Stimulated activated CD8-positive, alpha-beta memory T cell treated with anti-CD3 and anti-CD28 coated beads, Interleukin-15, amount 100 ng/mL, for 1 hour (primary cell): ENCODE results near the gene ASTN2.

Experiments
- DNase-seq: peaks from one replicate; pipeline ENCODE4 v3.0.0-alpha.2; 2020; ENCODE audit warnings: low read depth

ASTN2 gene

GRCh38 chr9:117413346-117414219, 1.3 kb downstream of the ASTN2 start:
- DNase-seq, result no peak

- DNase-seq, result no peak
Measured at GRCh38 chr9:117412841-117413240, 2.0 kb downstream of the ASTN2 start.

- DNase-seq, result no peak
Measured at GRCh38 chr9:117412006-117412715, 2.7 kb downstream of the ASTN2 start.

- no peak for DNase-seq
Measured at GRCh38 chr9:117411547-117411946, 3.3 kb downstream of the ASTN2 start.

- no peak for DNase-seq
Measured at GRCh38 chr9:117409321-117409720, 5.5 kb downstream of the ASTN2 start.

- no peak for DNase-seq
Measured at GRCh38 chr9:117407436-117408022, 7.3 kb downstream of the ASTN2 start.

GRCh38 chr9:117405950-117406705, 8.7 kb downstream of the ASTN2 start:
- no peak for DNase-seq

GRCh38 chr9:117403848-117404247, 11.0 kb downstream of the ASTN2 start:
- DNase-seq, result no peak

- no peak for DNase-seq
Measured at GRCh38 chr9:117403403-117403811, 11.4 kb downstream of the ASTN2 start.

GRCh38 chr9:117400171-117400570, 14.7 kb downstream of the ASTN2 start:
- DNase-seq, result no peak

- no peak for DNase-seq
Measured at GRCh38 chr9:117395151-117395650, 19.7 kb downstream of the ASTN2 start.

- no peak for DNase-seq
Measured at GRCh38 chr9:117394655-117395054, 20.2 kb downstream of the ASTN2 start.

- DNase-seq, result no peak
Measured at GRCh38 chr9:117392992-117393391, 21.9 kb downstream of the ASTN2 start.

- DNase-seq, result no peak
Measured at GRCh38 chr9:117387422-117387821, 27.4 kb downstream of the ASTN2 start.

GRCh38 chr9:117379341-117379740, 35.5 kb downstream of the ASTN2 start:
- no peak for DNase-seq

- DNase-seq, result no peak
Measured at GRCh38 chr9:117377046-117377445, 37.8 kb downstream of the ASTN2 start.

GRCh38 chr9:117375956-117376355, 38.9 kb downstream of the ASTN2 start:
- no peak for DNase-seq

- no peak for DNase-seq
Measured at GRCh38 chr9:117374076-117374725, 40.7 kb downstream of the ASTN2 start.

- DNase-seq, result no peak
Measured at GRCh38 chr9:117368684-117369230, 46.1 kb downstream of the ASTN2 start.

- DNase-seq, result no peak
Measured at GRCh38 chr9:117365438-117365837, 49.4 kb downstream of the ASTN2 start.

- no peak for DNase-seq
Measured at GRCh38 chr9:117363006-117363405, 51.9 kb downstream of the ASTN2 start.
